ENCODE results near the gene SMAD6.

- TF ChIP-seq SRF (CRISPR knock-in tag; IDR thresholded peaks at IDR 0.05): no peak
- no peak for TF ChIP-seq NFIC (IDR thresholded peaks at IDR 0.05)
- TF ChIP-seq, protein P1, sequence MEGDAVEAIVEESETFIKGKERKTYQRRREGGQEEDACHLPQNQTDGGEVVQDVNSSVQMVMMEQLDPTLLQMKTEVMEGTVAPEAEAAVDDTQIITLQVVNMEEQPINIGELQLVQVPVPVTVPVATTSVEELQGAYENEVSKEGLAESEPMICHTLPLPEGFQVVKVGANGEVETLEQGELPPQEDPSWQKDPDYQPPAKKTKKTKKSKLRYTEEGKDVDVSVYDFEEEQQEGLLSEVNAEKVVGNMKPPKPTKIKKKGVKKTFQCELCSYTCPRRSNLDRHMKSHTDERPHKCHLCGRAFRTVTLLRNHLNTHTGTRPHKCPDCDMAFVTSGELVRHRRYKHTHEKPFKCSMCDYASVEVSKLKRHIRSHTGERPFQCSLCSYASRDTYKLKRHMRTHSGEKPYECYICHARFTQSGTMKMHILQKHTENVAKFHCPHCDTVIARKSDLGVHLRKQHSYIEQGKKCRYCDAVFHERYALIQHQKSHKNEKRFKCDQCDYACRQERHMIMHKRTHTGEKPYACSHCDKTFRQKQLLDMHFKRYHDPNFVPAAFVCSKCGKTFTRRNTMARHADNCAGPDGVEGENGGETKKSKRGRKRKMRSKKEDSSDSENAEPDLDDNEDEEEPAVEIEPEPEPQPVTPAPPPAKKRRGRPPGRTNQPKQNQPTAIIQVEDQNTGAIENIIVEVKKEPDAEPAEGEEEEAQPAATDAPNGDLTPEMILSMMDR (IDR thresholded peaks at IDR 0.05 in 2 of 3, conservative IDR thresholded peaks at IDR 0.05 in 1 of 3; ENCODE audit: insufficient read depth in 2 of 3, low read depth in 1 of 3, low read length in 3 of 3): no peak
- TF ChIP-seq ZNF12 (CRISPR knock-in tag; IDR thresholded peaks at IDR 0.05): no peak
- TF ChIP-seq KDM1A (IDR thresholded peaks at IDR 0.05): peak; percentile 7 to 64; a peak in 3 of 4 replicates
- TF ChIP-seq CREB1 (IDR thresholded peaks at IDR 0.05): no peak
- TF ChIP-seq CREB1 (CRISPR knock-in tag; IDR thresholded peaks at IDR 0.05): no peak
- no peak for TF ChIP-seq ZBTB11 (CRISPR knock-in tag; IDR thresholded peaks at IDR 0.05)
- TF ChIP-seq, protein P2, sequence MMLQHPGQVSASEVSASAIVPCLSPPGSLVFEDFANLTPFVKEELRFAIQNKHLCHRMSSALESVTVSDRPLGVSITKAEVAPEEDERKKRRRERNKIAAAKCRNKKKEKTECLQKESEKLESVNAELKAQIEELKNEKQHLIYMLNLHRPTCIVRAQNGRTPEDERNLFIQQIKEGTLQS (IDR thresholded peaks at IDR 0.05): 0 out of 2 replicates have a peak, but pooled peaks have one; percentile 17
- TF ChIP-seq, protein P2 (CRISPR knock-in tag; conservative IDR thresholded peaks at IDR 0.05): no peak
- no peak for TF ChIP-seq SREBF2 (CRISPR knock-in tag; IDR thresholded peaks at IDR 0.05)
These were observed 22.0 kb downstream of the SMAD6 start for GRCh38 chr15:66723826-66724731.

Data from K562 (cell line).